Retinal pigment epithelial cell (primary cell): ENCODE results near the gene ZFYVE28.

ENCODE experiments used
- DNase-seq: peaks from one replicate; pipeline ENCODE4 v3.0.0-alpha.2; 2010; ENCODE audit warnings: low read depth
- H3K4me3 ChIP-seq: 2 replicates; pipeline ENCODE4 v1.5.1; 2011; ENCODE audit warnings: mild to moderate bottlenecking, low read length, control low read depth, moderate library complexity
- CTCF ChIP-seq: conservative IDR thresholded peaks from 2 replicates; pipeline ENCODE4 v1.5.1; 2011; ENCODE audit warnings: low read depth, low read length, control low read depth, inconsistent platforms

ZFYVE28 gene

GRCh38 chr4:2364654-2365053, 53.8 kb downstream of the ZFYVE28 start:
- DNase-seq: no peak
- TF ChIP-seq CTCF: no peak
- peak overlapping the region; percentile 43 for H3K4me3 ChIP-seq

DNA sequence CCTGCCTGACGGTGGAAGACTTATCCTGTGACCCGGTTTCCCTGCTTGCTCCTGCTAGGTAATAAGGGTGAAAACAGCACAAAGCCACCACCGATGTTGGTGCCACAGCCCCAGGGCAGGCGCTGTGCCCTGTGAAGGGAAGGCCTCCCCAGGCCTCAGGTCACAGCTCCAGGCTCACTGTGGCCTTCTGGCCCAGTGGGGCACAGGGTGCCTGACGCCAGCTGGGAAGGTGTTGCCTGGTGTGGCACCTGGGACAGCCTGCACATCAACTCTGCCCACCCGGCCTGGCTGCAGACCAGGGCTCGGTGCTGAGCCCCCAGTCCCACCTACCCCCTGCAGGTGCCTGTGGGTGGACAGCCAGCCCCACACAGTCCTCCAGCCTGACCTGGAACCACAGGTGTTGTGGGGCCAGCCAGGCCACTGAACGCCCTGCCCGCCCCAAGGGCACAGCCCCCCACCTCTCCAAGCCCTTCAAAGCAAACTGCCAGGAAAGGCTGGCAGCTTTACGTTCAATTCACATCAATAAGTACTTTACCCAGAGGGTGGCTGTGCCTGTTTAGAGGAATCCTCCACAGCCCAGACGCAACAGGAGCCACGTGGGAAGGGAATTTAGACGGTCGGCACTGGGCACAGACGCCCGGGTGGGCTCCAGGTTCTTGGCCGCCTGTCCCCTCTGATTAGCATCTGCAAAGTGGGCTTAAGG, 54.3 kb downstream of the ZFYVE28 start:
- TF ChIP-seq CTCF: no peak
- no peak for DNase-seq
- H3K4me3 ChIP-seq: peak overlapping the region; percentile 43

- no peak for DNase-seq
- no peak for TF ChIP-seq CTCF
- no peak overlapping the region for H3K4me3 ChIP-seq
Measured at GRCh38 chr4:2363056-2363721, 55.3 kb downstream of the ZFYVE28 start.

- H3K4me3 ChIP-seq: no peak overlapping the region
- DNase-seq: no peak
- no peak for TF ChIP-seq CTCF
Measured at GRCh38 chr4:2362266-2363055, 56.0 kb downstream of the ZFYVE28 start.

DNA sequence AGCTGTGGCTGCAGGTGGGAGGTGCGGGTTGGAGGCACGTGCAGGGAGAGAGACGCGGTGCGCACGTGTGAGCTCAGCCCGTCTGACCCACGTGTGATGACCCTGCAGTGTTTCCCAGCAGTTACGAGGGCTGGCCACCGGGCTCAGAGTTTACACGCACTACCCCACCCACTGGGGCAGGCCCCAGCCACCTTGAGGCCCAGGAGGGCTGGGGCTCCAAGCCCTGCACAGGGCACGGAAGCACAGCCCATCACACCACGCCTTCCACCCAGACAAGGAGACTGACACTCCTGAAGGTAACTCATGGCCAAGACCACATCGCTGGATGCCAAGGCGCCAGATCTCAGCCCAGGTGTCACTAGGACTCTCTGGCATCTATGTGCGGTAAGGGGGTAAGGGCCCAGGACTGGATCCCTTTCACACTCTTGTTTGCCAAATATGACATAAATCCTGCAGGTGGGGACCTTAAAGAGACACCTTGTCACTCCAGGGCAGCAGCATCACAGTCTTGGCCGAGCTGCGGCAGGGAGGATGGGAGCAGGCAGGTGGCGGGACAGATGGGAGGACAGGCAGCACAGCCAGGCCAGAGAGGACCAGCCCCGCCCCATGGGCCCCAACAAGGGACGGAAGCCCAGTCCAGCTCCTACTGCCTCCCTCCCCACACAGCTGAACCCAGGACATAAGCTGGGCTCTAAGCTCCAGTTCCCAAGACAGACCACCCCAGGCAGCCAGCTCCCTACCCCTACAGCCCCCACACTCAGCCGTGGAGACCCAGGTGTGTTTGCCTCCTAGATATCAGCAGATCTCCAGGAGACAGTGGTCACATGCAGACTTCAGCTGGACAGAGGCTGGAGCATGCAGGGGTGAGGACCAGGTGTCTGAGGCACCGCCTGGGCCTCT, 56.8 kb downstream of the ZFYVE28 start:
- DNase-seq: no peak
- TF ChIP-seq CTCF: no peak
- H3K4me3 ChIP-seq: no peak overlapping the region

DNA sequence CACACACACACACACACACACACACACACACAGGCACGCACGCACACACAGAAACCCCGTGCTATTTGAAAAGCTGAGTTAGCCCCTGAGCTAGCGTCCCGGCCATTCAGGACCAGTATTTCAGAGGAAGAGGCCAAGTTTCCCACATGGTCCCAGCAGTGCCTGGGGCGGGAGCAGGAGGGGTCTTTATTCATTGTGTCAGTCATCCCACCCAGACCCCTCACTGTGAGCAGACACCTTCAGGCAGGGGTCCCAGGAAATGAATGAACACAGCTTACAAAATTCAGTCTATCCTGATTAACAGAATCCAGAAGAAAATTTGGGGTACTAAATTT, 58.1 kb downstream of the ZFYVE28 start:
- TF ChIP-seq CTCF: no peak

More for the DNA sequence above, 58.1 kb downstream of the ZFYVE28 start:
- H3K4me3 ChIP-seq: no peak overlapping the region
- no peak for DNase-seq
